GM12864 (cell line): Measurements from ENCODE around the gene UNCX.

Source experiments
- DNase-seq: peaks from one replicate; pipeline ENCODE4 v3.0.0-alpha.2; 2011; ENCODE audit warnings: low read depth
- H3K4me3 ChIP-seq: 2 replicates; pipeline ENCODE4 v1.5.1; 2011; ENCODE audit warnings: mild to moderate bottlenecking, low read depth, low read length, control low read depth
- TF ChIP-seq, protein P1 (sequence below): IDR thresholded peaks from 2 replicates; pipeline ENCODE4 v1.5.1; 2011; ENCODE audit warnings: low read depth, mild to moderate bottlenecking, moderate library complexity, low read length, control low read depth, inconsistent platforms; ENCODE audit errors: missing control alignments

Gene UNCX

DNA sequence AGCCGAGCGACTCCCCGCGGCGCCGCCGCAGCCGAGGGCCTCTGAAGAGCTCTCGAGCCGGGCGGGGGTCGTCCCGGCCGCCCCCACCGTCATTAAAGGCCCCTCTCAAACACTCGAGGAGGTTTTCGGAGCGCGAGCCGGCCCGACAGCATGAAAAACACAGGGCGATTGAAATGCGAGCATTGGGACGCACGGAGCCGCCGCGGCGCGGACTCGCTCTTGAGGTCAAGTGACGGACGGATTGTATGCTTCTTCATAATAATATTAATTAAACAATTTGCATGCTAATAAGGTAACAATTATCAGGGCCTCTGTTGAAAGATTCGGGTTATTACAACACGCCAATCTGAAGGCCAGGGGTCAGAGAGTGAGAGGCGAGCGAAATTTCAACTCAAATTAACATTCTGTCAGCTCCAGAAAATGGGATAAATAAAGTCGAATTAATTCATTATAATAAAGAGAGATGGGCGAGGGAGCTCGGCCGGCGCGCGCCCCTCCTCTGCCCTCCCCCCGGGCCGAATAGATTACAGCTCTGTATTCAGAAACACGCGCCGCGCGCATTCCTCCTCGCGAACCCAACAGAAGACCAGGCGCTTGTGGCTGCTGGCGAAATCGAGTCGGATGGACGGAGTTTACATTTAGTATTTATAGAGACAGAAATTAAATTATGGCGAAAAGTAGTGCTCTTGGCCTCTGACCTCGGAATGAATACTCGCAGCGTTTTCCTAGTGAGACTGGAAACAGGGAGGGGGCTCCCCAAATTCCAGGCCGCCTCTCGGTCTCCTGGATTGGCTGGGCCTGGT is 2.1 kb upstream of the UNCX start:
- DNase-seq: no peak
- TF ChIP-seq, protein P1, sequence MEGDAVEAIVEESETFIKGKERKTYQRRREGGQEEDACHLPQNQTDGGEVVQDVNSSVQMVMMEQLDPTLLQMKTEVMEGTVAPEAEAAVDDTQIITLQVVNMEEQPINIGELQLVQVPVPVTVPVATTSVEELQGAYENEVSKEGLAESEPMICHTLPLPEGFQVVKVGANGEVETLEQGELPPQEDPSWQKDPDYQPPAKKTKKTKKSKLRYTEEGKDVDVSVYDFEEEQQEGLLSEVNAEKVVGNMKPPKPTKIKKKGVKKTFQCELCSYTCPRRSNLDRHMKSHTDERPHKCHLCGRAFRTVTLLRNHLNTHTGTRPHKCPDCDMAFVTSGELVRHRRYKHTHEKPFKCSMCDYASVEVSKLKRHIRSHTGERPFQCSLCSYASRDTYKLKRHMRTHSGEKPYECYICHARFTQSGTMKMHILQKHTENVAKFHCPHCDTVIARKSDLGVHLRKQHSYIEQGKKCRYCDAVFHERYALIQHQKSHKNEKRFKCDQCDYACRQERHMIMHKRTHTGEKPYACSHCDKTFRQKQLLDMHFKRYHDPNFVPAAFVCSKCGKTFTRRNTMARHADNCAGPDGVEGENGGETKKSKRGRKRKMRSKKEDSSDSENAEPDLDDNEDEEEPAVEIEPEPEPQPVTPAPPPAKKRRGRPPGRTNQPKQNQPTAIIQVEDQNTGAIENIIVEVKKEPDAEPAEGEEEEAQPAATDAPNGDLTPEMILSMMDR: no peak
- H3K4me3 ChIP-seq: no peak overlapping the region

DNA sequence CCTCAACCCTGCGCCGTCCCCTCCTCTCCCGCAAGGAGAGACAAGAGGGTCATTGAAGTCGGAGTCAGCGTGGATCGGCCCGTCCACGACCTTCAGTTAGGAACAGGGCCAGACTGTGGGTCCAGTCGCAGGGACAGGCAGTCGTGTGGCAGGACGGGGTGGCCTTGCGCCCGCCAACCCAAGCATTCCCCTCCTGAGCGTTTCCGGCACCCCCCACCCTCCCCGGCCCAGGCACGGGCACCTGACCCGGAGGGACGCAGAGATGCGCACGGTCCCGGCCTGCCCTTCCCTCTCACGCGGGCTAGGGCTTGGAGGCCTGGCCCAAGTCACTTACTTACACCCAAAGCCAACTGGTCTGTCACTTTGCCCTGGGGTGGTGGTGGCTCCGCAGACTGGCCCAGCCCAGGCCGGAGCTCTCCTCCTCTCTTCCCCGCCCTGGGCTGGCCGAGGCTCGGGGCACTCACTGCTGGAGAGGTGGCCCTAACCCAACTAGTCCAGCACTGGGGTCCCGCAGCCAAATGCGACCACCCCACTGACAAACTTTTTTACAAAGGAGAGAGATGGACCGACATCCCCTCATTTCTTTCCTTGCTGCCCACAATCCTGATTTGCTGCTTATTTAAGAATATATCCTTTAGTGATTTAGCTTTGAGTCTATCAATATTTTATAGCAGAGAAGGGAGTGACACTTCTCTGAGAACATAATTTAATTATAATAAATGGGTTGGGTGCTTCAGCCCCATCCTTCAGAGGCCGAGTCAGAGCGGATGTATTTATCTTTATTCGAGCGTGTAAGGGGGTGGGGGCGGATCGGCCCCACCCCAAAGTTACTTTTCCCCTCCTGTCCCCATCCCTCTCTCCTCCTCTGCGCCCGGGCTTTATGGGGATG is 1.2 kb upstream of the UNCX start:
- DNase-seq: no peak
- TF ChIP-seq, protein P1: no peak
- H3K4me3 ChIP-seq: no peak overlapping the region

DNA sequence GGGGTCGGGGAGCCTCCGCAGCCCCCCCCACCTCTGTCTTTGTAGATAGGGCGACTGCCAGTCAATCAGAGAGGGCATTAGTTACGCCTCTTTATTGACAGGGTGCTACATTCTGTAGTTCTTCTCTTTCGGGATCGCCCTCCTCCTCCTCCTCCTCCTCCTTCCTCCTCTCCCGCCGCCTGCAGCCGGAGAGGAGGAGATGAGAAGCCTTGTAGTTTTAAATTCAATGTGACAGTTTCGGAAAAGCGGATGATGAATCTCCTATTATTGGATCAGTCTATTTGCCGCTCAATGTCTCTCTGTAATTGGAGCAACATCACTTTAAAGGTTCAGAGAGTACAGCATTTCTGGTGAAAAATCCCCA is 587 bp upstream of the UNCX start:
- H3K4me3 ChIP-seq: no peak overlapping the region
- TF ChIP-seq, protein P1: no peak
- no peak for DNase-seq

DNA sequence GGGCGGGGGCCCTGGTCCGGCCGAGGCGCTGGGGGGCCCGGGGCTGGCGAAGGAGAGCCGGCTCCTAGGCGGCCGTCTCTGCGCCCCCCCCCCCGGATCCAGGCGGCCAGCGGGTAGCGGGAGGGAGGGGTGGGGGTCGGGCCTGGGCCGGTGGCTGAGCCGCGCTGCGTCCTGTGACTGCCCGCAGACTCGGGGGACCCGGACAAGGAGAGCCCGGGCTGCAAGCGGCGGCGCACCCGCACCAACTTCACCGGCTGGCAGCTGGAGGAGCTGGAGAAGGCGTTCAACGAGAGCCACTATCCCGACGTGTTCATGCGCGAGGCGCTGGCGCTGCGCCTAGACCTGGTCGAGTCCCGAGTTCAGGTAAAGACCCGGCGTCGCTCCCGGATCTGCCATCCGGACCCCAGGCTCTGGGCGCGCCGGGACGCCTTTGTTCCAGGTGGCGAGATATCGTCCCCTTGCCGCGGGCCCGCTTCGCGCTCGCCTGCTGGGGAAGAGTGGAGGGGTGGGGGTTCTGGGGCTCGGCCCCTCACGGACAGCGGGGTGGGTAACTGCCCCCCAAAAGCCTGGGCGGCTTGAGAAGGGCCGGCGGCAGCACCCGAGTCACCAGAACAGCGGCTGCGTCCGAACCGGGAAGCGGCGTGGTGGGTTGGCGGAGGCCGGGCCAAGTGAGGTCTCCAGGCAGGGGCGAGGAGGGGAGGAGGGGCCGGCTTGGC is 819 bp downstream of the UNCX start:
- no peak for DNase-seq
- H3K4me3 ChIP-seq: no peak overlapping the region
- TF ChIP-seq, protein P1: no peak

DNA sequence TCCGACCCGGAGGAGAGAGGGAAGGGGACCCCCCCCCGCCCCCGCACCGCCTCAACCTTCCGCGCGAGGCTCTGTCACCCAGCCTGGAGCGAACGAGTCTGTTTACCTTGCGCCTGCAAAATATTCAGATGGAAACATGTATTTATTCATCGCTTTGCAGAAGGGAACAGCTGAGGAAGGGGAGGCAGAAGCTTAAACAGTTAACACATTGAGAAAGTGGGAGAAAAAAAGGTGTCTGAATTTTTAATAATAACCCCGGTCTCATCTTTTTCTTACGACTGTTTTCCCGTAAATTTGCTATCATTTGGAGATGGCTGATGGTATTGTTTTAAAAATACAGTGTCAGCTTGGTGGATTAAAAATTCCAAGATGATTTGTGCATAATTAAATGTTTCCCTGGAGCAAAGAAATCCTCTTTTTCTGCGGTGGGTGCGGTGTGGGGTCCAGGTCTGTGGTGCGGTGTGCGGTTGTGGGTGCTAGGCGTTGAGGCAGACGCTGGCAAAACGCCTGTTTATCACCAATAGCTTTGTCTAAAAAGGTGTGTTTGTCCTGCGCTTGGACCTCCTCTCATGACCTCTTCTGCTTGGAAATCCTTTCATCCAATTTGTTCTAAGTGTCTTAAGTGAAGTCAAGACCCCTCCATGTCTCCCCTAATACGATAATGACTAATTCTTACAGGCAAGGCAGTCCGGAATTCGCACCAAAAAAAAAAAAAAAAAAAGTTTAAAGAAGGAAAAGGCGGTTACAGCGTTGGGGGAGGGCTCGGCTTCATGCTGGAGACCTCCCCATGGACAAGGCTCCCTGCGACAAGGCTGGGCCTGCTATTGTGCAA is 1.6 kb downstream of the UNCX start:
- TF ChIP-seq, protein P1: no peak
- H3K4me3 ChIP-seq: no peak overlapping the region
- no peak for DNase-seq

- DNase-seq: no peak
- TF ChIP-seq, protein P1: no peak
- no peak overlapping the region for H3K4me3 ChIP-seq
Measured at GRCh38 chr7:1234881-1235500, 2.3 kb downstream of the UNCX start.
